GM19328 (cell line): ENCODE measurements around the gene FSD1L.
A peak's percentile ranks its signal among the peaks of the same experiment; 100 is the strongest.
"Not testable (repeated sequence)": the region's sequence is repeated elsewhere in the genome, so short reads cannot be mapped to it uniquely, and the experiment has no call there.

Experiments
- ATAC-seq: cut with Tn5 transposase; IDR thresholded peaks from one replicate; pipeline ENCODE4 v1.9.1; 2021; ENCODE audit warnings: mild to moderate bottlenecking, moderate library complexity; ENCODE audit not compliant: unreplicated experiment

Gene FSD1L

GRCh38 chr9:105554042-105554441 is 106.2 kb downstream of the FSD1L start:
- ATAC-seq: no peak

- ATAC-seq: peak; percentile 96
Observed at GRCh38 chr9:105557804-105558610, 110.2 kb downstream of the FSD1L start, which contains the start of gene FKTN. Gene FKTN, plus strand, starts transcription at chr9:105558131. Its CDS starts 16,902 bp downstream, at chr9:105575033.

- no peak for ATAC-seq
Observed at GRCh38 chr9:105572455-105572854, 124.6 kb downstream of the FSD1L start.

- ATAC-seq: not testable (repeated sequence)
Observed at GRCh38 chr9:105579952-105580351, 132.1 kb downstream of the FSD1L start.

GRCh38 chr9:105581550-105581949 is 133.7 kb downstream of the FSD1L start:
- ATAC-seq: not testable (repeated sequence)

GRCh38 chr9:105593145-105593544 is 145.3 kb downstream of the FSD1L start:
- no peak for ATAC-seq
